ENCODE data around the gene DRGX. TPM values are rescaled to one million over a fixed set of nuclear protein-coding genes. Genes with fewer than 3 reads are reported as not detected.

DRGX gene
- total RNA-seq, 1 donor: not detected

GRCh38 chr10:49354593-49354992, 41.3 kb downstream of the DRGX start:
- H3K4me3 ChIP-seq (ENCODE audit: low read depth, low read length): no peak overlapping the region
- DNase-seq (ENCODE audit: low read depth): no peak
- no peak for TF ChIP-seq CTCF (IDR thresholded peaks at IDR 0.05; ENCODE audit: insufficient read depth, low read depth, low read length)

GRCh38 chr10:49353895-49354566, 41.9 kb downstream of the DRGX start:
- DNase-seq (ENCODE audit: low read depth): no peak
- no peak for TF ChIP-seq CTCF (IDR thresholded peaks at IDR 0.05; ENCODE audit: insufficient read depth, low read depth, low read length)
- H3K4me3 ChIP-seq (ENCODE audit: low read depth, low read length): no peak overlapping the region

- DNase-seq (ENCODE audit: low read depth): no peak
- no peak for TF ChIP-seq CTCF (IDR thresholded peaks at IDR 0.05; ENCODE audit: insufficient read depth, low read depth, low read length)
- H3K4me3 ChIP-seq (ENCODE audit: low read depth, low read length): no peak overlapping the region
These were observed 42.6 kb downstream of the DRGX start for GRCh38 chr10:49353026-49353894.

- TF ChIP-seq CTCF (IDR thresholded peaks at IDR 0.05; ENCODE audit: insufficient read depth, low read depth, low read length): no peak
- H3K4me3 ChIP-seq (ENCODE audit: low read depth, low read length): no peak overlapping the region
- DNase-seq (ENCODE audit: low read depth): no peak
These were observed 43.6 kb downstream of the DRGX start for GRCh38 chr10:49352323-49352722.

DNA sequence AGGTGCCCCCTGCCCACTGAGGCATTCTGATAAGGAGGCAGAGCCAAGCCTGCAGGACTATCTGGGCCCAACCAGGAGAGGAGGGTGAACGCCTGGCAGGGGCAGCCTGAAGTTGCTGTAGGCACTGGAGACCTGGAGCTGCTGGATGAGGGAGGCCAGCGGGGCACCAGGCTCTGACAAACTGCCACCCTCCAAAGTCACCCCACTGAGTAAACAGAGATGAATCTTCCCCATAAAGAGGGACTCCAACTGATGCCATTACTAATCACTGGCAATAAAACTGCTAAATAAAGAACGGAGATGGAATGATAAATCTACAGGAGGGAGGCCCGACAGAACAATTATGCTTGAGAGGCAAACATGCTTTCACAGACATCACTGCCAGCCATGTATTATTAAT, 44.2 kb downstream of the DRGX start:
- no peak for DNase-seq (ENCODE audit: low read depth)
- no peak for TF ChIP-seq CTCF (IDR thresholded peaks at IDR 0.05; ENCODE audit: insufficient read depth, low read depth, low read length)
- H3K4me3 ChIP-seq (ENCODE audit: low read depth, low read length): no peak overlapping the region

GRCh38 chr10:49350846-49351532, 44.9 kb downstream of the DRGX start:
- H3K4me3 ChIP-seq (ENCODE audit: low read depth, low read length): no peak overlapping the region
- DNase-seq (ENCODE audit: low read depth): no peak
- TF ChIP-seq CTCF (IDR thresholded peaks at IDR 0.05; ENCODE audit: insufficient read depth, low read depth, low read length): no peak

Data from fibroblast of villous mesenchyme (primary cell).